Measurements from ENCODE around the gene GPR173. TPM values are rescaled to one million over a fixed set of nuclear protein-coding genes. Genes with fewer than 3 reads are reported as not detected.

The GPR173 gene
- total and polyA plus RNA-seq, 7 donors, result 0.03 to 0.34 (median 0.16) TPM

GRCh38 chrX:53089224-53089842 lies 40.7 kb downstream of the GPR173 start:
- peak overlapping the region; percentile 72 for H3K27ac ChIP-seq
- no peaks in the 10 kb centered on the region for H3K4me1 ChIP-seq
- H3K9me3 ChIP-seq, result no peaks in the 10 kb centered on the region
- DNase-seq (peak; percentile 41 to 63), ATAC-seq (peak in 2 of 4 donors; percentile 29 to 48)
- intact Hi-C loops (cut with DNase I), result loop anchor here in 1 of 2 donors (10.0 kb wide), 1 partner anchor 135 kb away; the partner anchor contains the start of gene KDM5C
- peaks cover 0 to 18% of the 10 kb centered on the region in 2 donors for H3K36me3 ChIP-seq (ENCODE audit: insufficient read depth in 1 of 2, low read depth in 1 of 2)
- H3K4me3 ChIP-seq, result peak overlapping the region; percentile 62
- H3K27me3 ChIP-seq (ENCODE audit: insufficient read depth in 3 of 3, low read length in 2 of 3), result peaks cover 0 to 20% (median 0%) of the 10 kb centered on the region in 3 donors
- TF ChIP-seq CTCF (IDR thresholded peaks at IDR 0.05), result peak; percentile 84
- 10 to 17% (median 12%) methylated on average over 11 of the region's 11 CpGs for WGBS, 3 donors

DNA sequence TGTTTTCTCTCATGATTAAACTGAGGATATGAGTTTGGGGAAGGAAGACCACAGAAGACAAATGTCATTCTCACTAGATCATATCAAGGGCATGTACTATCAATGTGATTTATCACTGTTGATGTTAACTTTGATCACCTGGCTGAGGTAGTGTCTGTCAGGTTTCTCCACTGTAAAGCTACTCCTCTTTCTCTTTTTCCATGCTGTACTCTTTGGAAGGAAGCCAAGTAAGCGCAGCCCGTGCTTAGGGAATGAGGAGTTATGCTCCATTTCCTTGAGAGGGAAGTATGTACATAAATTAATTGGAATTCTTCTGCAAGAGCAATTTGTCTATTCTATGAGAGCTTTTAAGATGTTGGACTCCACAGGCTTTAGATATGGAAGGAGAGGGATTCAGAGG lies 41.3 kb downstream of the GPR173 start:
- Histone ChIP-seq H3K4me3 (no peak overlapping the region), H3K9me3 (no peaks in the 10 kb centered on the region), H3K27ac (no peak overlapping the region), H3K36me3 (ENCODE audit: insufficient read depth in 1 of 2, low read depth in 1 of 2) (peaks cover 0 to 15% of the 10 kb centered on the region in 2 donors), H3K4me1 (peaks cover 3% of the 10 kb centered on the region), H3K27me3 (ENCODE audit: insufficient read depth in 3 of 3, low read length in 2 of 3) (peaks cover 0 to 20% (median 0%) of the 10 kb centered on the region in 3 donors)
- intact Hi-C loops (cut with DNase I), result loop anchor here in 1 of 2 donors (10.0 kb wide), 1 partner anchor 135 kb away; the partner anchor contains the start of gene KDM5C
- 55 to 80% (median 65%) methylated on average over 2 of the region's 2 CpGs for WGBS, 3 donors
- DNase-seq, result no peak
- TF ChIP-seq CTCF (IDR thresholded peaks at IDR 0.05), result no peak
- no peak for ATAC-seq

- Histone ChIP-seq H3K36me3 (ENCODE audit: insufficient read depth in 1 of 2, low read depth in 1 of 2) (peaks cover 0 to 1% of the 10 kb centered on the region in 2 donors), H3K9me3 (no peaks in the 10 kb centered on the region), H3K27ac (no peak overlapping the region), H3K4me1 (peaks cover 8% of the 10 kb centered on the region), H3K4me3 (no peak overlapping the region), H3K27me3 (ENCODE audit: insufficient read depth in 3 of 3, low read length in 2 of 3) (peaks cover 0 to 23% (median 0%) of the 10 kb centered on the region in 3 donors)
- 72 to 91% methylated on average over 2 of the region's 2 CpGs; no CpG with 5 or more reads in 1 of the 3 donors for WGBS, 3 donors
- DNase-seq, result no peak
- no peak for TF ChIP-seq CTCF (IDR thresholded peaks at IDR 0.05)
- intact Hi-C loops (cut with DNase I), result no loop called here
- ATAC-seq, result no peak
Measured at GRCh38 chrX:53091354-53091753, 42.8 kb downstream of the GPR173 start.

DNA sequence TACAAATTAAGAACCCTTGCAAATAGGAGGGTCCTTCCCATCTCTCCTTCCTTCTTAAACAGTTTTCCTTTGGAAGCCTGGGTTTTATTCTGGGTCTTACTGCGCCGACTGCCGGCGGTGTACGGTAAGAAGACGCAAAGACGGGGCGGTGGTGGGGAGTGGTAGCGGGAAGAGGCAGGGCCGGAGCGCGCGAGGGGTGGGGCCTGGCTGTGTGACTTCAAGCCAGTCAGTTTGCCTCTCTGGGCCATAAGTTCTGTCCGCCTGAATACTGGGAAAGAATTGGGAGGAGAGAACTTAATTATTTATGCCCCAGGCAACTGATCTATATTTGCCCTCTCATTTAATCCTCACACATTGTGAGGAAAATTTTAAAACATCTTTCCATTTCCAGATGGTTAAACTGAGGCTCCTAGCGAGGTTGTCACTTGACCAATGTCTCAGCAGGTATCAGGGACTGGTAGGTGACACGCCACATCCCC lies 44.6 kb downstream of the GPR173 start:
- H3K27ac ChIP-seq, result peak overlapping the region; percentile 88
- H3K9me3 ChIP-seq, result no peaks in the 10 kb centered on the region
- H3K4me1 ChIP-seq, result peaks cover 8% of the 10 kb centered on the region
- TF ChIP-seq CTCF (IDR thresholded peaks at IDR 0.05), result peak; percentile 35
- 0 to 30% (median 3%) methylated on average over 16 of the region's 16 CpGs for WGBS, 3 donors
- peak; percentile 59 to 77 (median 76) for ATAC-seq
- H3K4me3 ChIP-seq, result peak overlapping the region; percentile 75
- H3K27me3 ChIP-seq (ENCODE audit: insufficient read depth in 3 of 3, low read length in 2 of 3), result peaks cover 0 to 34% (median 0%) of the 10 kb centered on the region in 3 donors
- intact Hi-C loops (cut with DNase I), result no loop called here
- no peaks in the 10 kb centered on the region for H3K36me3 ChIP-seq (ENCODE audit: insufficient read depth in 1 of 2, low read depth in 1 of 2)
- DNase-seq, result peak; percentile 83 to 89

All from psoas muscle (tissue), 8 donors.